Activated naive CD4-positive, alpha-beta T cell treated with anti-CD3 and anti-CD28 coated beads, Interleukin-2, amount 10 ng/mL, durations not matched to agents 7 days and 5 days (primary cell): ENCODE measurements around the gene STIM1.
"Not testable (repeated sequence)": the region's sequence is repeated elsewhere in the genome, so short reads cannot be mapped to it uniquely, and the experiment has no call there.

Experiments used
- CTCF ChIA-PET: fragments of 350-600 bp; sonication (Branson Sonifier 250); formaldehyde crosslinking; loops from one replicate; lab custom pipeline; 2021; ENCODE audit warnings: antibody characterized with exemption; lab: Charles Lee
- DNase-seq: peaks from one replicate; pipeline ENCODE4 v3.0.0-alpha.2; 2020
- H3K27ac Mint-ChIP-seq: one replicate; pipeline ENCODE4 v1.8.0; 2021; ENCODE audit warnings: mild to moderate bottlenecking, moderate library complexity, mixed read lengths
- H3K27me3 Mint-ChIP-seq: one replicate; pipeline ENCODE4 v1.8.0; 2021; ENCODE audit warnings: mild to moderate bottlenecking, mixed read lengths
- H3K36me3 Mint-ChIP-seq: one replicate; pipeline ENCODE4 v1.8.0; 2021; ENCODE audit warnings: mixed read lengths
- H3K4me1 Mint-ChIP-seq: one replicate; pipeline ENCODE4 v1.8.0; 2021; ENCODE audit warnings: mixed read lengths
- H3K4me3 Mint-ChIP-seq: one replicate; pipeline ENCODE4 v1.8.0; 2021; ENCODE audit warnings: mild to moderate bottlenecking, moderate library complexity, mixed read lengths
- H3K9me3 Mint-ChIP-seq: one replicate; pipeline ENCODE4 v1.8.0; 2021; ENCODE audit warnings: mixed read lengths

Gene STIM1

DNA sequence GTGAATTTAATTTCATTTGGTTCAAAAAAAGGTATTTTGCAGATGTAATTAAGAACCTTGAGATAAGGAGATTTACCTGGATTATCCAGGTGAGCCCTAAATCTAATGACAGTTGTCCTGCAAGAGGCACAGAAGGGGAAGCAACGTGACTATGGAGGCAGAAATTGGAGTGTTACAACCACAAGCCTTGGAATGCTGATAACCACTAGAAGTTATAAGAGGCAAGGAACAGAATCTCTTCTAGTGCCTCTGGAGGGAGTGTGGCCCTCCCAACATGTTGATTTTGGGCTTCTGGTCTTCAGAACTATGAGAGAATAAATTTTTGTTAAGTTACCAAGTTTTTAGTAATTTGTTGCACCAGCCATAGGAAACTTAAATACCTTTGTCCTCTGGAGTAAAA lies 271.9 kb downstream of the STIM1 start:
- H3K4me1 Mint-ChIP-seq: no peaks in the 10 kb centered on the region
- CTCF ChIA-PET: no interaction called here
- DNase-seq: no peak
- H3K9me3 Mint-ChIP-seq: no peaks in the 10 kb centered on the region
- no peak overlapping the region for H3K27ac Mint-ChIP-seq
- H3K36me3 Mint-ChIP-seq: peaks cover 73% of the 10 kb centered on the region
- no peaks in the 10 kb centered on the region for H3K27me3 Mint-ChIP-seq
- no peak overlapping the region for H3K4me3 Mint-ChIP-seq

- H3K27ac Mint-ChIP-seq: peak overlapping the region; percentile 37
- not testable (repeated sequence) for H3K9me3 Mint-ChIP-seq
- H3K36me3 Mint-ChIP-seq: peaks cover 68% of the 10 kb centered on the region
These were observed 274.8 kb downstream of the STIM1 start for GRCh38 chr11:4130219-4130618.

DNA sequence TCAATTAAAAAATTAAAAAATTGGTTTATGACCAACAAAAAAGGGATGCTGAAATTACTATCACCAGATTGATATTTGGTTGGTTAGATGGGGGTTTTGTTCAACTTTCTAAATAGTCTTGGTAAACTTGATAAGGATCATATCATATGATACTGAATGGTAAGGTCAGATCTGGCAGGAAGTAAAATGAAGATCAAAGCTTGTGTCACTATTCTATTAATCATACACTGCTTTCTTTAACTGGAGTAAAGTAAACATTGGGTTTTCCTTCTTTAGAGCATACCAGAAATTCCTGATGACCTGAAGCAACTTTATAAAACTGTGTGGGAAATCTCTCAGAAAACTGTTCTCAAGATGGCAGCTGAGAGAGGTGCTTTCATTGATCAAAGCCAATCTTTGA lies 279.3 kb downstream of the STIM1 start:
- Mint-ChIP-seq H3K9me3 (peaks cover 2% of the 10 kb centered on the region), H3K4me3 (no peak overlapping the region), H3K27ac (peak overlapping the region; percentile 60), H3K36me3 (peaks cover 62% of the 10 kb centered on the region), H3K27me3 (no peaks in the 10 kb centered on the region), H3K4me1 (no peaks in the 10 kb centered on the region)
- no peak for DNase-seq
- CTCF ChIA-PET: no interaction called here

More at GRCh38 chr11:4130219-4130618, 274.8 kb downstream of the STIM1 start:
- CTCF ChIA-PET: interaction anchor here (1.1 to 1.6 kb wide), 2 partner anchors 10 to 11 kb away, joined by 3 read pairs; no protein-coding TSS in a partner anchor
- H3K4me3 Mint-ChIP-seq, H3K27me3 Mint-ChIP-seq, H3K4me1 Mint-ChIP-seq, DNase-seq: not testable (repeated sequence)

GRCh38 chr11:4138497-4138896 lies 283.0 kb downstream of the STIM1 start:
- no peak overlapping the region for H3K4me3 Mint-ChIP-seq
- H3K9me3 Mint-ChIP-seq: peaks cover 9% of the 10 kb centered on the region
- CTCF ChIA-PET: no interaction called here
- H3K4me1 Mint-ChIP-seq: no peaks in the 10 kb centered on the region
- no peaks in the 10 kb centered on the region for H3K27me3 Mint-ChIP-seq
- DNase-seq: no peak
- H3K27ac Mint-ChIP-seq: no peak overlapping the region
- peaks cover 76% of the 10 kb centered on the region for H3K36me3 Mint-ChIP-seq

GRCh38 chr11:4140067-4140636 lies 284.7 kb downstream of the STIM1 start:
- Mint-ChIP-seq H3K4me1 (no peaks in the 10 kb centered on the region), H3K4me3 (no peak overlapping the region), H3K9me3 (peaks cover 9% of the 10 kb centered on the region), H3K36me3 (peaks cover 65% of the 10 kb centered on the region), H3K27ac (no peak overlapping the region), H3K27me3 (no peaks in the 10 kb centered on the region)
- CTCF ChIA-PET: interaction anchor here (1.3 kb wide), 1 partner anchor 10 kb away, joined by 3 read pairs; no protein-coding TSS in a partner anchor
- no peak for DNase-seq
